DLD1 (cell line): ENCODE measurements around the gene TDRD12.
"Not testable (repeated sequence)": the region's sequence is repeated elsewhere in the genome, so short reads cannot be mapped to it uniquely, and the experiment has no call there.

Source experiments
- in situ Hi-C: cut with HindIII; loops from 2 replicates; pipeline ENCODE4 v1.10.0; 2017; ENCODE audit warnings: low sequenced_read_pairs

The TDRD12 gene

DNA sequence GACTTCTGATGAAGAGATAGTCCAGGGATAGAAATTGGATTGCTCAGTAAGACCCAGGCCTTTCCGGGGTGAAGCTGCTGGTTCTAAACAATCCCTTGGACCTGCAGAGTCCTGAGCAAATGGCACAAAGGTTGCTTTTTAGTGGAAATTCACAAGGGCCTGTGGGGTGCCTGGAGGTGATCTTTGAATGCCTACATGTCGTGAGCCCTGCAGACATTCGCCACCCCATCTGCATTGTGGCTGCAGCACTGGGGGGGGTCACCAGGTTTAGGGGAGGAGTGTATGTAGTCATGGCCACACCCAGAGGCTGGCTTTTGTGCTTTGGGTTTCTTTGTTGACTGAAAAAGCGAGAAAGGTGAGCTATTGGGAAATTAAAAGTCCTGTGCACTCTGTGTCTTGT is 108.6 kb downstream of the TDRD12 start:
- in situ Hi-C loops: no loop called here

DNA sequence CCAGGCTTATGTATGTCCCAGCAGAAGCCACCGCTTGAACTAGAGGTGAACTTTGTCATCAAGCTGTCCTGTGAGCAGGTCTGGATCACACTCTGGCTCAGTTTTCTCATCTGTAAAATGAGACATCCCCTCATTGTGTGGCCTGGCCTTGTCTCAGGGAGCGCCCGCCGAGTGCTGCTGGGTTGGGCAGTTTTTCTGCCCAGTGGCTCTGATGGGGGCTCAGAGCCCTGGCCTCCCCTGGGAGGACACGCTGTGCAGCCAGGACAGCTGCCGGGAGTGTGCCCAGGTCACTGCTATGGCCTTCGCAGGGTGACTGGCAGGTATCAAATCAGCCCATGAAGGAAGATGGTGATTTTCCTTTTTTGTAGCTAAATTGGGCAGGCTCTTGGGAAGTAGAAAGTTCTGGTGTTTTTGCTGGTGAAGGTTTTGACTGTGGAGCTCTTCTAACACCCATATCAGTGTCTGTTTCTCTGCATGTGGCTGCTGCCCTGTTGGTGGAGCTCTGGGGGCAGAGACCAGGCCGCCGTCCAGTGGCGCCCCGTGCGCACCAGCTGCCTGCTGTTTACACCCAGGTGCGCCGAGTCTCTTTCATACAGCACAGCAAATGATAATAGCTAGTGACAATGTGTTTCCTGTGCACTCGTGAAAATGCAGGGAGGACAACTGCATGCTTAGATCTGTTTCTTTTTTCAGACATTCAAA is 109.2 kb downstream of the TDRD12 start:
- in situ Hi-C loops: no loop called here

DNA sequence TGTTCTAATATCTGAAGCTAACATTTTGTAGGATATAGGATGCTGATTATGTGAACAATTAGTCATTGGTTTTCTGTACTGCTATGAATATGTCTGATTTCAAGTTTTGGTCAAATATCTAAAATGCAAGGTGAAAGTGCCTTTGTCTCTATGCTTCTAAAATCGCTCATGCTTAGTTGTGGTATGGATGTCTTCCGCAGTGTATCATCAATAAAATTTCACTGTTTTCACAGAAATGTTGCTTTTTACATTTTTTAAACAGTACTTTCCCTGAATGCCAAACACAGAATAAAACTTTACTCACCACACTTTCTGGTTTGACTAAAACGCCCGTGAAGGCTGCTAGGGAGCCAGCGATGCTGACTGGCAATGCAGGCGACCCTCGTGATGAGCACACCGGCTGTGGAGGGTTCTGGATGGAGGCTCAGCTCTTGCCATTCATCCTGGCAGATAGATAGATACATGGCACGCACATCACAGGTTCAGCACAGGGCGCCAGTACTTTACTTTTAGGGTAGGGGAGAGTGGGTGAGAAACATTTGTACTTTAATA is 109.9 kb downstream of the TDRD12 start:
- in situ Hi-C loops: no loop called here

DNA sequence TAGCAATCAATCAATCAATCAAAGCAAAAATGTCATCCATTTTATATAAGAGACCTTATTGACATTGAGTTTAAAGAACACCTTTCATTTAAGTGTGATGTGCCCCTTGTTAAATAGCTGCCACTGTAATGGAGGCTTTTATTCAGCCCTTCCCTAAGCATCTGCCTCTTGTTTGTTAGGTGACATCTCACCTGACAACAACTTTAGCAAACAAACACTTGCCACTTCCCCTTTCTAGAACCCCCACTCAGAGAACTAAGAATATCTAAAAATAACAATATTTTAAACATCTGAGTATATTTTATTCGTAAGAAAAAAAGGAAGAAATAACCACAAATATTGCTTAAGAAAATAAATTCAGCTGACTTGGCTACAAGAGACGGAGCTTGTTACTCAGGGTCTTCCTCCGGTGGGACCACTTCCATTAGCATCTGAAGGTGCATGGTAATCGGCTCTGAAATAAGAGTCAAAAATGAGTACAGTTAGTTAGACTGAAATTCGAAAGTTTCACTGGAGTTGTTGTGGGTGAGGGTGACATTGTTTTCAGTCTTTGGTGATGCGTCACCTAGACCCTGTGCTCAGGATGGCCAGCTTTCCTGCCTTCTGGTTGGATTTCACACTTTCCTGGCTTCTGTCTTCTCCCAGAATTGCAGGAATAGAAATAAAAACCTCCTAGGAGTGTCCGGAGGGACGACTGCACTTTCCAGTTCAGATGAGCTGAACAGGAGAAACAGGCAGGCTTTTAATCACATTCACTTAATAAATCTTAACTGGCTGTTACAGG is 110.9 kb downstream of the TDRD12 start:
- in situ Hi-C loops: no loop called here

DNA sequence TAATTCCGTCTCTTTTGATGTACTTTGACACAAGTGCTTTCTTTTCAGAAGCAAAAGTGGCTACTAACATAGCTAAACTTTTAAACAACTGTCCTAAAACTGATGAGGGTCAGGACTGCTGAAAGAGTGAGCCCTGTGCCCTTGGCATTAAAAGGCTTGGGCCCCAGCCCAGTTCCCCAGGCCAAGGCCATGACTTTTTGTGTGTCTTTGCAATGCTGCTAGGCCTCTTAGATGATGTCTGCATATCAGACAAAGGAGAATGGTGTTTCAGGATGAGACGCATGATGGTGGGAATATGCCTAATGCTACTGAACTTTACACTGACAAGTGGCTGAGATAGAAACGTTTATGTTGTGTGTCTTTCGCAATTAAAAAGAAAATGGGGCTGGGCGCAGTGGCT is 112.0 kb downstream of the TDRD12 start:
- in situ Hi-C loops: no loop called here

DNA sequence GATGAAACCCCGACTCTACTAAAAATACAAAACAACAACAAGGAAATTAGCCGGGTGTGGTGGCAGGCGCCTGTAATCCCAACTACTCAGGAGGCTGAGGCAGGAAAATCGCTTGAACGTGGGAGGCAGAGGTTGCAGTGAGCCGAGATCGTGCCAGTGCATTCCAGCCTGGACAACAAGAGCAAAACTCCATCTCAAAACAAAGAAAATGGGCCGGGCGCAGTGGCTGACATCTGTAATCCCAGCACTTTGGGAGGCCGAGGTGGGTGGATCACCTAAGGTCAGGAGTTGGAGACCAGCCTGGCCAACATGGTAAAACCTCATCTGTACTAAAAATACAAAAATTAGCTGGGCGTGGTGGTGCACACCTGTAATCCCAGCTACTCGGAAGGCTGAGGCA is 112.5 kb downstream of the TDRD12 start:
- in situ Hi-C loops: not testable (repeated sequence)

DNA sequence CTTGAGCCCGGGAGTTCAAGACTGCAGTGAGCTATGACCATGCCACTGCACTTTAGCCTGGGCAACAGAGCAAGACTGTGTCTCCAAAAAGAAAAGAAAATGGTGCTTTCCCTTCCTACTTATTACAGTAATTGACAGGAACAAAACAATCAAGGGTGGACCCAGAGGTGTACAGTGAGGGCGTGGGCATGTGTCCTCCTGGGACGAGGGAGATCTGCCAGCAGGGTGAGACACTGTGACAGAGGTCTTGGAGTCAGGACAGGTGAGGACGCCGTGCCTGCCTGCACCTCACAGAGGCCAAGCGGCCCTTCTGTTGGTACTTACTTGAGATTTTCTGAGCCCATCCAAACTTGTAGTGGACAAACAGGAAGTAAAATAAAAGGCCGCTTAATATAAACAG is 113.3 kb downstream of the TDRD12 start:
- in situ Hi-C loops: not testable (repeated sequence)

DNA sequence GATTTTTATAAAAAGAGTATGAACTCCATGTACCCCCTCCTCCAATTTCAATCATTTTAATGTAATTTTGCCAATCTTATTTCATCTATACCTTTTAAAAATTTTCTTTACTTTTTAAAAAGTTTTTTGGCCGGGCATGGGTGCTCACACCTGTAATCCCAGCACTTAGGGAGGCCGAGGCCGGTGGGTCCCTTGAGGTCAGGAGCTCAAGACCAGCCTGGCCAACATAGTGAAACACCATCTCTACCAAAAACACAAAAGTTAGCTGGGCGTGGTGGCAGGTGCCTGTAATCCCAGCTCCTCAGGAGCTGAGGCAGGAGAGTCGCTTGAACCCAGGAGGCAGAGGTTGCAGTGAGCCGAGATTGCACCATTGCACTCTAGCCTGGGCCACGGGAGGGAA is 113.8 kb downstream of the TDRD12 start:
- in situ Hi-C loops: not testable (repeated sequence)

DNA sequence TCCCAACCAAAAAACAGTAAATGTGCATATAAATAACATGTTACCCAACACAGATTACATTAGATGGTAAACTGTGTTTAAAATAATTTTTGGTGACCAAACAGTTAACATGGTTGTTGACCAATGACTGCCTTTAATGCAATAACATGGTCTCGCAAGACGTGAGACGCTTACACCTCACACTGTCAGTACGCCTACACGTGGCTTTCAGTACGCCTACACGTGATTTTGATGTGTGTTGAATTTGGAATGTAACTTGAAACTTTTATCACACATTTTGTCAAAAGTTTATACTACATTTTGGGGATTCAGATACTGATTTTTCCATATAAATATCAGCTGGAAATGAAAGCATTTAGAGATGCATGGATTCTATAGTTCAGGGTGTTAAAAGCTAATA is 118.0 kb downstream of the TDRD12 start:
- in situ Hi-C loops: no loop called here

DNA sequence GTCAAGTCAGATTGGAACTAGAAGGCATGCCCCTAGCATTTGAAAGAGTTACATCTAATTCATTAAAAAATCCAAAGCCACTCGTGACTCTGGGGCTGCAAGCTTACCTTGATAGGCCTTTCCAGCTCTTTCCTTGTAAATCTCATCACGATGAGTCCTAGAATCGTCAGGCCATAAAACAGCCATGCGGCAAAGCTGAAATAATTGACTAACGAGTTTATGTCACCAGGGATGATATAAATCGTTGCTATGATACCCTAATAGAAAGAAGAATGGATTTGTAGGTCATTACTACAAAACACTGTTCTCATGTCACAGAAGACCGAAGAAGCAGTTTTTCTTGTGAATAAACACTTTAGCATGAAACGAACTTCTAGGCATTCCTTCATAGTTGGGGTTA is 122.5 kb downstream of the TDRD12 start:
- in situ Hi-C loops: no loop called here

DNA sequence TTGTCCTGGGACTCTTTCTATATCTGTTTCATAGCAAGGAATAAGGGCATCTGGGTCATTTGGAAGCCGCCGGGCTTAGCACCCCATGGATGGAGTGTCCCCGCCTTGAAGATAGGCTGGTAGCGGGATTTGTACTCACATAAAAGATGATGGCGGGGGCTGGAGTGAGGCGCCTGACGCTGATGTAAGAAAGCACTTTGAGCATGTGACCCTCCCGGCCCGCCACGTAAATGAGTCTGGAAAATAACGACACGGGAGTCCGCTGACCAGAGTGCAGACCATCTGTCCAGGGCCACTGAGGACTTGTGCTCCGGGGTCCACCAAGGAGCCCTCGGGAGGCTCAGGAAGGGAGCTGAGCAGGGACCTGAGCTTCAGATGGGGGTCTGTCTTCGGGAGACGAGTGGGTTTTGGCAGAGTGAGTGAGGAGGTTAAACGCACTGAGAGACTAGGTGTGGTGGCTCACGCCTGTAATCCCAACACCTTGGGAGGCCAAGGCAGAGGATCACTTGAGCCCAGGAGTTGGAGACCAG is 124.2 kb downstream of the TDRD12 start:
- in situ Hi-C loops: no loop called here

DNA sequence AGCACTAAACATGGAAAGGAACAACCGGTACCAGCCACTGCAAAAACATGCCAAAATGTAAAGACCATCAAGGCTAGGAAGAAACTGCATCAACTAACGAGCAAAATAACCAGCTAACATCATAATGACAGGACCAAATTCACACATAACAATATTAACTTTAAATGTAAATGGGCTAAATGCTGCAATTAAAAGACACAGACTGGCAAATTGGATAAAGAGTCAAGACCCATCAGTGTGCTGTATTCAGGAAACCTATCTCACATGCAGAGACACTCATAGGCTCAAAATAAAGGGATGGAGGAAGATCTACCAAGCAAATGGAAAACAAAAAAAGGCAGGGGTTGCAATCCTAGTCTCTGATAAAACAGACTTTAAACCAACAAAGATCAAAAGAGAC is 128.5 kb downstream of the TDRD12 start:
- in situ Hi-C loops: not testable (repeated sequence)

DNA sequence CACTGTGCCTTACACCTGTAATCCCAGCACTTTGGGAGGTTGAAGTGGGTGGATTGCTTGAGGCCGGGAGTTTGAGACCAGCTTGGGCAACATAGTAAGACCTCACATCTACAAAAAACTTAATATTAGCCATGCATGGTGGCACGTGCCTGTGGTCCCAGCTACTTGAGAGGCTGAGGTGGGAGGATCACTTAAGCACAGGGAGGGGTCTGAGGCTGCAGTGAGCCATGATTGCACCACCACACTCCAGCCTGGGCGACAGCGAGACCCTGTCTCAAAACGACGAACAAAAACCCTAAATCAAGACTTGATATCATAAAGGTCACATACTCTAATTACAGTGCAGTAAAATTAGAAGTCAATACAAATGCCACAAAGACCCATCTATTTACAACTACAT is 132.6 kb downstream of the TDRD12 start:
- in situ Hi-C loops: no loop called here

DNA sequence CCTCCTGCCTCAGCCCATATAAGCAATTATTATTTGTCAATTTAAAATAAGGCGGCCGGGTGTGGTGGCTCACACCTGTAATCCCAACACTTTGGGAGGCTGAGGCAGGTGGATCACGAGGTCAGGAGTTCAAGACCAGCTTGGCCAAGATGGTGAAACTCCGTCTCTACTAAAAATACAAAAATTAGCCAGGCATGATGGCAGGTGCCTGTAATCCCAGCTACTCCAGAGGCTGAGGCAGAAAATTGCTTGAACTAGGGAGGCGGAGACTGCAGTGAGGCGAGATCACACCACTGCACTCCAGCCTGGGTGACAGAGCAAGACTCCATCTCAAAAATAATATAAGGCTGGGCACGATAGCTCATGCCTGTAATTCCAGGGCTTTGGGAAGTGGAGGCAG is 137.3 kb downstream of the TDRD12 start:
- in situ Hi-C loops: not testable (repeated sequence)

DNA sequence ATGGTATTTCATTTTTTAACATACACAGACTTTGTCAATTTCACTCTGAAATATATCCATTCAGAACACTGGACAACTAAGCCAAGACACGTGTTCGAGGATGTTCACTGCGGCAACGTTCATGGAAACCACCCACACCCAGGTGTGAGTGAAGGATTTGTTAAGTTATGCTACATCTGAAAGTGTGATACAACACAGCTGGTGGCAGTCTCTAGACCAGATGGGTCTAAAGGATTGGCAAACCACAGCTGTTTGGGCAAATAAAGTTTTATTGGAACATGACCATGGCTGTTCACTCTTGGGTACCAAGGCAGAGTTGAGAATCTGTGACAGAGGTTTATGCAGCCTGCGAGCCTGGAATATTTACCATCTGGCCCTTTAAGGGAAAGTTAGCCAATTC is 138.0 kb downstream of the TDRD12 start:
- in situ Hi-C loops: no loop called here

DNA sequence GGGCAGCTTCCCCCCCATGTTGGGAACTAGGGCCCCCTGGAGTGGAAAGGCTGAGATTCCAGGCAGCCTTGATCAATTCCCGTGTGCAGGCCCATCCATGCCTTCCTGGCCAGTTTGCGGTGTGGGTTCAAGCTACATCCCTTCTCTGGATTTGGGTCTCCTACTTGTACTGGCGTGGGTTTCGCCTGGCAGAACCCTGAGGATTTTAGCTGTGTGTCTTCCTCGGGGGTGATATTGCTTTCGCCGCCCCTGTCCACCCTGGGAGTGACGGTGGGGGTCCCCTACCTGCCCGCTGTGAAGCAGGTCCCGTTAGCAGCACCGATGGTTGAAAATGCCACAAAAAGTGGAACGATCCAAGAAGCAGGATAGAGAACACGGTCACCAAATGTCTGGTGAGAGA is 138.6 kb downstream of the TDRD12 start:
- in situ Hi-C loops: no loop called here

DNA sequence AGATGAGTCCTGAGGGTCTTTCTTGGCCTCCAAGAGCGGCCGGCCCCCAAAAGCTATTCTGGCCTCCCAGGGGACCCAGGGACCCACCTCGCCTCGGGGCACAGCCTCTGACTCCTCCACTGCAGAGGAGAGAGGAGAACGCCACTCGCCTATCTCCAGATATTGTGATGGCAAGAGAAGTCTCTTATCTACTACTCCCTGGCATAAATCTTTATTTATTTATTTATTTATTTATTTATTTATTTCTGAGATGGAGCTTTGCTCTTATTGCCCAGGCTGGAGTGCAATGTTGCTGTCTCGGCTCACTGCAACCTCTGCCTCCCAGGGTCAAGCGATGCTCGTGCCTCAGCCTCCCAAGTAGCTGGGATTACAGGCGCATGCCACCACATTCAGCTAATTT is 139.0 kb downstream of the TDRD12 start:
- in situ Hi-C loops: no loop called here

DNA sequence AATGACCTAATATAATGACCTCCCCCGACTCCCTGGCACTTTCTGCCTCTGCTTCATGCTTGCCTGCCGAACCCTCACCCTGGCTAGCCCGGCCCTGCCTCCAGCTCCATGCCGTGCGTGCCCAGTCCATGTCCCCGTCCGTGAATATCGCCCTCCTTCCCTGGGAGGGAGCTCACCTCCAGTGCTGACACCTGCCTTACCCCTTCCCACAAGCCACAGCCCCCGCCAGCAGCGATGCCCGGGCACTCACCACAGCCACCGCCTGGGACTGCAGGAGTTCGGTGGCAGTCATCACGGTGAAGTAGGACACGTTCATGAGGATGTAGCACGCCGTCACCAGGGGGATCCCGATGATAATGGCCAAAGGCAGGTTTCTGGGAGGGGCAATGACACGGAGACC is 140.0 kb downstream of the TDRD12 start:
- in situ Hi-C loops: no loop called here

DNA sequence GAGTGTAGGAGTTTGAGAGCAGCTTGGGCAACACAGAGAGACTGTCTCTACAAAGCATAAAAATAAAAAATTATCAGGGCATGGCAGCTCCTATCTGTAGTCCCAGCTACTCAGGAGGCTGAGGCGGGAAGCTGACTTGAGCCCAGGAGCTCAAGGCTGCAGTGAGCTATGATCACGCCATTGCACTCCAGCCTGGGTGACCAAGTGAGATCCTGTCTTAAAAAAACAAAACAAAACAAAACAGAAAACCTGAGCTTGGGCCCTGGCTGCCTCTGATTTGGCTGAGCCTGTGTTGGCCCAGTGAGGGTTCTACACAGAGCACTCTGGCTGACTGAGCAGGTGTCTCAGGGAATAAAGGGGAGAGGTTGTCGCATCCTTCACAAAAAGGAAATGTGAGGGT is 142.0 kb downstream of the TDRD12 start:
- in situ Hi-C loops: no loop called here

DNA sequence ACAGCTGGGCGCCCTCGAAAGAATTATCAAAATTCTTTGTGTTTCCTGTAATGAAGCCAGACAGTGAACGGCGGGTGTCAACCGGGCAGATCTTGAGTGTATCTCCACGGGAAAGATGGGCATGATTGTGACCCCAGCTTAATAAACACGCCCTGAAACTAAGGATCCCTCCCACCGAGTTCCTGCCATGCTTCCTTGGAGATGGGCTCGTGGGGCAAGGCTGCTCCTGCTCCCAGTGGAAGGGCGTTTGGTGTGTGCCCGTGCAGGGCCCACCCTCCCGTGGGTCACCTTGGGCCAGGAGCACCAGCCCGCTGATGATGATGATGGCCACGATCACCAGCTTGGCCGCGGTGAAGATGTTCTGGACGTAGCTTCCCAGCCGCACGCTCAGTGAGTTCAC is 142.6 kb downstream of the TDRD12 start:
- in situ Hi-C loops: no loop called here

DNA sequence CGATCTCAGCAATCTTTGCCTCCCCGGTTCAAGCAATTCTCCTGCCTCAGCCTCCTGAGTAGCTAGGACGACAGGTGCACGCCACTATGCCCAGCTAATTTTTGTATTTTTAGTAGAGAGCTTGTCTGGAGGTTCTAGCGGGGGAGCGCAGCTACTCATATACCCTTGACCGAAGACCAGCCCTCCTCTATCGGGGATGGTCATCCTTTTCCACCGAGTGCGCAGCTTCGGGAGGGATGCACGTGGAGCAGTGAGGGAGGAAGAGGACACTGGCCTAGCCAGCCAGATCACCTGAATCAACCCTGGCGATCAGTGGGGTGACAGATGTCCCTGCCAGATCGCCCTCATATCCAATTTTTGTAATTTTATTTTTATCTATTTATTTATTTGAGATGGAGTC is 143.2 kb downstream of the TDRD12 start:
- in situ Hi-C loops: no loop called here

DNA sequence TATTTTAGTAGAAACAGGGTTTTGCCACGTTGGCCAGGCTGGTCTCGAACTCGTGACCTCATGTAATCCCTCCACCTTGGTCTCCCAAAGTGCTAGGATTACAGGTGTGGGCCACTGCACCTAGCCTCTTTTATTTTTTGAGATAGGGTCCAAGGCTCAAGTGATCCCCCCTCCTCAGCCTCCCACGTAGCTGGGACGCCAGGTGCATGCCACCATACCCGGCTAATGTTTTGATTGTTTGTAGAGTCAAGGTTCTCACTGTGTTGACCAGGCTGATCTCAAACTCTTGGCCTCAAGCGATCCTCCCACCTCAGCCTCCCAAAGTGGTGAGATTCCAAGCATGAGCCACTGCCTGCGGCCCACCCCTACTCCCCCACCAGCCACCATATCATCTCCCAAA is 143.7 kb downstream of the TDRD12 start:
- in situ Hi-C loops: no loop called here
